GM12878 (cell line): ENCODE results near the gene ZNF888. TPM values are rescaled to one million over a fixed set of nuclear protein-coding genes. Genes with fewer than 3 reads are reported as not detected.

Source experiments
- ATAC-seq: fragments of 200-7000 bp; cut with Tn5 transposase; 3 replicates; pipeline ENCODE4 v1.9.1; 2020; ENCODE audit warnings: mild to moderate bottlenecking, moderate library complexity
- BruUV-seq: library from RNA; stranded (reverse); fragments of 400-500 nt; replicated peaks from 2 replicates; lab custom pipeline; 2021; lab: Mats Ljungman, UMichigan
- CTCF ChIA-PET: fragments of 300-600 bp; sonication (Branson Sonifier 250); formaldehyde crosslinking; extraction: SDS; loops from one replicate; lab custom pipeline; 2021; ENCODE audit warnings: inconsistent platforms; lab: Yijun Ruan, JAX
- POLR2A ChIA-PET: fragments of 350-600 bp; formaldehyde crosslinking; extraction: SDS; loops from one replicate; lab custom pipeline; 2021; ENCODE audit warnings: inconsistent platforms; lab: Charles Lee
- RAD21 ChIA-PET: fragments of 300-600 bp; sonication (Branson Sonifier 250); formaldehyde crosslinking; loops from one replicate; lab custom pipeline; 2023; ENCODE audit warnings: antibody characterized with exemption; ENCODE audit not compliant: unreplicated experiment; lab: Charles Lee
- SMC1A ChIA-PET: fragments of 300-600 bp; sonication (Branson Sonifier 250); formaldehyde crosslinking; loops from one replicate; lab custom pipeline; 2023; ENCODE audit not compliant: unreplicated experiment, uncharacterized antibody; lab: Charles Lee
- DNase-seq: peaks from one replicate; pipeline ENCODE4 v3.0.0-alpha.2; 2011; ENCODE audit warnings: low read depth, low spot score
- FAIRE-seq: peaks from 3 replicates; lab custom pipeline; 2011; peaks lifted over from hg19 to GRCh38; lab: Jason Lieb, UNC
- H2AFZ ChIP-seq: 2 replicates; pipeline ENCODE4 v1.6.0; 2011; ENCODE audit warnings: low read depth, low read length, control low read depth; ENCODE audit not compliant: control insufficient read depth
- H3K27ac ChIP-seq: 2 replicates; pipeline ENCODE4 v1.5.1; 2011; ENCODE audit warnings: control low read depth; ENCODE audit not compliant: control insufficient read depth, insufficient read depth
- H3K27me3 ChIP-seq, 2 experiments: replicated peaks in 1 of 2; 2 replicates each; pipeline versions ENCODE4 v1.6.0 to v1.6.1; 2011; ENCODE audit warnings: low read length in 1 of 2; ENCODE audit not compliant: control insufficient read depth in 2 of 2, insufficient read depth in 2 of 2
- H3K36me3 ChIP-seq, 2 experiments: 2 replicates each; pipeline ENCODE4 v1.5.1; 2011; ENCODE audit warnings: low read length in 1 of 2; ENCODE audit not compliant: control insufficient read depth in 2 of 2, insufficient read depth in 2 of 2
- H3K4me1 ChIP-seq: 2 replicates; pipeline ENCODE4 v1.6.1; 2011; ENCODE audit warnings: mild to moderate bottlenecking, low read length, moderate library complexity, mixed read lengths; ENCODE audit not compliant: control insufficient read depth, insufficient read depth
- H3K4me2 ChIP-seq: 2 replicates; pipeline ENCODE4 v1.6.0; 2011; ENCODE audit warnings: control low read depth; ENCODE audit not compliant: control insufficient read depth, insufficient read depth
- H3K4me3 ChIP-seq: fragments of 200-600 bp; sonication (generic); 2 replicates; pipeline ENCODE4 v1.5.1; 2016
- H3K79me2 ChIP-seq: 2 replicates; pipeline ENCODE4 v1.6.0; 2011; ENCODE audit warnings: low read length; ENCODE audit not compliant: control insufficient read depth, insufficient read depth
- H3K9ac ChIP-seq: 2 replicates; pipeline ENCODE4 v1.8.0; 2011; ENCODE audit warnings: low read length, control low read depth, mixed read lengths; ENCODE audit not compliant: control insufficient read depth, insufficient read depth
- H3K9me3 ChIP-seq: replicated peaks from 3 replicates; pipeline ENCODE4 v1.5.1; 2011; ENCODE audit warnings: mild to moderate bottlenecking, low read length; ENCODE audit not compliant: control insufficient read depth, insufficient read depth
- H4K20me1 ChIP-seq: 2 replicates; pipeline ENCODE4 v1.6.0; 2011; ENCODE audit not compliant: control insufficient read depth, insufficient read depth
- BHLHE40 ChIP-seq, 2 experiments: fragments of 450-650 bp in 1 of 2; IDR thresholded peaks; 2 replicates each; pipeline ENCODE4 v1.6.1; 2011 to 2017; ENCODE audit warnings: low read depth in 2 of 2, borderline replicate concordance in 1 of 2, improper control_type of control experiment in 1 of 2, low read length in 1 of 2, mild to moderate bottlenecking in 1 of 2
- EED ChIP-seq: sonication (generic); IDR thresholded peaks from 2 replicates; pipeline ENCODE4 v1.6.1; 2016; ENCODE audit warnings: antibody characterized with exemption, low read depth
- ESRRA ChIP-seq: IDR thresholded peaks from 2 replicates; pipeline ENCODE4 v1.6.1; 2012; ENCODE audit warnings: mild to moderate bottlenecking, low read length, improper control_type of control experiment
- HDAC2 ChIP-seq: fragments of 200-600 bp; sonication (generic); IDR thresholded peaks from 2 replicates; pipeline ENCODE4 v1.6.1; 2017
- NFXL1 ChIP-seq: fragments of 450-650 bp; IDR thresholded peaks from 2 replicates; pipeline ENCODE4 v1.6.1; 2017; ENCODE audit warnings: antibody characterized with exemption, mild to moderate bottlenecking, borderline replicate concordance
- NFYB ChIP-seq: IDR thresholded peaks from 2 replicates; pipeline ENCODE4 v1.6.1; 2011; ENCODE audit warnings: low read depth, mild to moderate bottlenecking, low read length, improper control_type of control experiment, moderate library complexity; ENCODE audit not compliant: insufficient read depth
- PAX5 ChIP-seq: IDR thresholded peaks from 2 replicates; pipeline ENCODE4 v1.6.1; 2011; ENCODE audit warnings: low read depth, low read length, borderline replicate concordance
- PRDM15 ChIP-seq: fragments of 450-650 bp; formaldehyde crosslinking; IDR thresholded peaks from 2 replicates; pipeline ENCODE4 v1.4.0; 2020; ENCODE audit warnings: mild to moderate bottlenecking, moderate library complexity
- RCOR1 ChIP-seq: conservative IDR thresholded peaks from 2 replicates; pipeline ENCODE4 v1.6.1; 2012; ENCODE audit warnings: low read depth, low read length, improper control_type of control experiment
- SPI1 ChIP-seq: IDR thresholded peaks from 2 replicates; pipeline ENCODE4 v1.6.1; 2011; ENCODE audit warnings: low read depth, mild to moderate bottlenecking, low read length, moderate library complexity, borderline replicate concordance; ENCODE audit not compliant: insufficient read depth
- WGBS: methylation state at CpG from one replicate; pipeline ENCODE4 v1.1.6; 2016; ENCODE audit warnings: low lambda C conversion rate; ENCODE audit not compliant: insufficient replicate concordance, insufficient coverage; ENCODE audit errors: missing lambda C conversion rate; 5-methylcytosine and 5-hydroxymethylcytosine counted together
- in situ Hi-C: fragments of 300-500 bp; cut with MboI; formaldehyde crosslinking; loops from 9 replicates; pipeline ENCODE4 v1.14.3; 2018; ENCODE audit warnings: mixed read lengths
- intact Hi-C: fragments of 100-400 bp; cut with micrococcal nuclease; formaldehyde crosslinking; loops from one replicate; pipeline ENCODE4 v1.14.2; 2022; ENCODE audit not compliant: unreplicated experiment
- polyA plus RNA-seq, 11 experiments: library from polyadenylated mRNA; depleted of rRNA in 4 of 11; unstranded in 6 of 11; stranded (reverse) in 5 of 11; fragments of >200 nt; fragmentation: Nextera tagmentation in 4 of 11; fragmentation: Illumina TruSeq in 1 of 11; extraction: Ambion mirVana in 4 of 11; extraction: Trizol in 1 of 11; gene quantifications; 1 replicate in 1 of 11; 2 replicates in 10 of 11; pipeline versions ENCODE4 v1.2.1 to v1.2.3, GENCODE V29; 2011 to 2016; ENCODE audit warnings: inconsistent platforms in 2 of 11, missing spikeins in 2 of 11, low read depth in 1 of 11
- total RNA-seq, 4 experiments: library from RNA; depleted of rRNA in 3 of 4; stranded (reverse); fragments of >200 nt in 3 of 4; fragmentation: Illumina TruSeq in 1 of 4; extraction: Trizol in 1 of 4; gene quantifications; 2 replicates each; pipeline versions ENCODE4 v1.2.1 to v1.2.3, GENCODE V29; 2013 to 2021
- TF ChIP-seq, protein P1 (sequence below): fragments of 450-650 bp; IDR thresholded peaks from 2 replicates; pipeline ENCODE4 v1.6.1; 2017; ENCODE audit warnings: mild to moderate bottlenecking, moderate library complexity
- TF ChIP-seq, protein P2 (sequence below): fragments of 450-650 bp; IDR thresholded peaks from 2 replicates; pipeline ENCODE4 v1.6.1; 2017; ENCODE audit warnings: low read depth, mild to moderate bottlenecking, moderate library complexity
- TF ChIP-seq, protein P3 (sequence below): IDR thresholded peaks from 2 replicates; pipeline ENCODE4 v1.6.1; 2011; ENCODE audit warnings: mild to moderate bottlenecking, low read depth, low read length, moderate library complexity; ENCODE audit not compliant: insufficient replicate concordance

The ZNF888 gene
- total and polyA plus RNA-seq, 10 of the 15 experiments (the other 5 are each of a cell fraction or from before 2014, with no cell fraction given) = 0.26 to 4.3 (median 2.7) TPM

DNA sequence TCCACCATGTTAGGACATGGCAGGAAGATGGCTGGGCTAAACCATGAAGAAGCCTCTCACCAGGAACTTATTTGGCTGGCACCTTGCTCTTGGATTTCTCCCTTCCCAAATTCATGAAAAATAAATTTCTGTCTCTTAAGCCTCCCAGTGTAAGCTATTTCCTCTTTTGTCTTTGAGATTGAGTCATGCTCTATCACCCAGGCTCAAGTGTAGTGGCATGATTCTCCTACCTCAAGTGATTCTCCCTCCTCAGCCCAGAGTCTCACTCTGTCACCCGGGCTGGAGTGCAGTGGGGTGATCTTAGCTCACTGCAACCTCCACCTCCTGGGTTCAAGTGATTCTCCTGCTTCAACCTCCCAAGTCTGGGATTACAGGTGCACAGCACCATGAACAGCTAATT lies 12.6 kb downstream of the ZNF888 start:
- H3K9ac ChIP-seq = no peak overlapping the region
- RAD21 ChIA-PET = no interaction called here
- POLR2A ChIA-PET = no interaction called here
- no TSS peak for BruUV-seq
- 100% methylated on average over 1 of the region's 1 CpG for WGBS
- H3K4me3 ChIP-seq = no peak overlapping the region
- H3K27me3 ChIP-seq = no peaks in the 10 kb centered on the region
- H3K79me2 ChIP-seq = no peaks in the 10 kb centered on the region
- H4K20me1 ChIP-seq = no peaks in the 10 kb centered on the region
- H3K4me2 ChIP-seq = no peak overlapping the region
- CTCF ChIA-PET = interaction anchor here (1.3 kb wide), 1 partner anchor 16 kb away, joined by 3 read pairs; no protein-coding TSS in a partner anchor
- DNase-seq = no peak
- H3K4me1 ChIP-seq = no peaks in the 10 kb centered on the region
- peaks cover 9% of the 10 kb centered on the region; the same call in 2 of the 3 replicates for H3K9me3 ChIP-seq
- no peak for ATAC-seq
- SMC1A ChIA-PET = interaction anchor here (1.3 kb wide), 1 partner anchor 11 kb away, joined by 5 read pairs; no protein-coding TSS in a partner anchor
- no peak overlapping the region for H2AFZ ChIP-seq
- in situ Hi-C loops (no loop called here), intact Hi-C loops (no loop called here)
- no peak for FAIRE-seq
- peaks cover 0 to 9% of the 10 kb centered on the region in 2 experiments; a peak in 1 of 4 replicates for H3K36me3 ChIP-seq
- H3K27ac ChIP-seq = no peak overlapping the region
- TF ChIP-seq ESRRA (no peak), RCOR1 (no peak), BHLHE40 (IDR thresholded peaks at IDR 0.05; ENCODE audit: borderline replicate concordance in 1 of 2, low read depth in 2 of 2, low read length in 1 of 2) (no peak), SPI1 (no peak), PAX5 (no peak), NFXL1 (no peak), EED (no peak), PRDM15 (no peak), NFYB (no peak), HDAC2 (no peak)
- TF ChIP-seq, protein P1, sequence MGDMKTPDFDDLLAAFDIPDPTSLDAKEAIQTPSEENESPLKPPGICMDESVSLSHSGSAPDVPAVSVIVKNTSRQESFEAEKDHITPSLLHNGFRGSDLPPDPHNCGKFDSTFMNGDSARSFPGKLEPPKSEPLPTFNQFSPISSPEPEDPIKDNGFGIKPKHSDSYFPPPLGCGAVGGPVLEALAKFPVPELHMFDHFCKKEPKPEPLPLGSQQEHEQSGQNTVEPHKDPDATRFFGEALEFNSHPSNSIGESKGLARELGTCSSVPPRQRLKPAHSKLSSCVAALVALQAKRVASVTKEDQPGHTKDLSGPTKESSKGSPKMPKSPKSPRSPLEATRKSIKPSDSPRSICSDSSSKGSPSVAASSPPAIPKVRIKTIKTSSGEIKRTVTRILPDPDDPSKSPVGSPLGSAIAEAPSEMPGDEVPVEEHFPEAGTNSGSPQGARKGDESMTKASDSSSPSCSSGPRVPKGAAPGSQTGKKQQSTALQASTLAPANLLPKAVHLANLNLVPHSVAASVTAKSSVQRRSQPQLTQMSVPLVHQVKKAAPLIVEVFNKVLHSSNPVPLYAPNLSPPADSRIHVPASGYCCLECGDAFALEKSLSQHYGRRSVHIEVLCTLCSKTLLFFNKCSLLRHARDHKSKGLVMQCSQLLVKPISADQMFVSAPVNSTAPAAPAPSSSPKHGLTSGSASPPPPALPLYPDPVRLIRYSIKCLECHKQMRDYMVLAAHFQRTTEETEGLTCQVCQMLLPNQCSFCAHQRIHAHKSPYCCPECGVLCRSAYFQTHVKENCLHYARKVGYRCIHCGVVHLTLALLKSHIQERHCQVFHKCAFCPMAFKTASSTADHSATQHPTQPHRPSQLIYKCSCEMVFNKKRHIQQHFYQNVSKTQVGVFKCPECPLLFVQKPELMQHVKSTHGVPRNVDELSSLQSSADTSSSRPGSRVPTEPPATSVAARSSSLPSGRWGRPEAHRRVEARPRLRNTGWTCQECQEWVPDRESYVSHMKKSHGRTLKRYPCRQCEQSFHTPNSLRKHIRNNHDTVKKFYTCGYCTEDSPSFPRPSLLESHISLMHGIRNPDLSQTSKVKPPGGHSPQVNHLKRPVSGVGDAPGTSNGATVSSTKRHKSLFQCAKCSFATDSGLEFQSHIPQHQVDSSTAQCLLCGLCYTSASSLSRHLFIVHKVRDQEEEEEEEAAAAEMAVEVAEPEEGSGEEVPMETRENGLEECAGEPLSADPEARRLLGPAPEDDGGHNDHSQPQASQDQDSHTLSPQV = no peak
- TF ChIP-seq, protein P2, sequence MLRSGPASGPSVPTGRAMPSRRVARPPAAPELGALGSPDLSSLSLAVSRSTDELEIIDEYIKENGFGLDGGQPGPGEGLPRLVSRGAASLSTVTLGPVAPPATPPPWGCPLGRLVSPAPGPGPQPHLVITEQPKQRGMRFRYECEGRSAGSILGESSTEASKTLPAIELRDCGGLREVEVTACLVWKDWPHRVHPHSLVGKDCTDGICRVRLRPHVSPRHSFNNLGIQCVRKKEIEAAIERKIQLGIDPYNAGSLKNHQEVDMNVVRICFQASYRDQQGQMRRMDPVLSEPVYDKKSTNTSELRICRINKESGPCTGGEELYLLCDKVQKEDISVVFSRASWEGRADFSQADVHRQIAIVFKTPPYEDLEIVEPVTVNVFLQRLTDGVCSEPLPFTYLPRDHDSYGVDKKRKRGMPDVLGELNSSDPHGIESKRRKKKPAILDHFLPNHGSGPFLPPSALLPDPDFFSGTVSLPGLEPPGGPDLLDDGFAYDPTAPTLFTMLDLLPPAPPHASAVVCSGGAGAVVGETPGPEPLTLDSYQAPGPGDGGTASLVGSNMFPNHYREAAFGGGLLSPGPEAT = no peak
- TF ChIP-seq, protein P3, sequence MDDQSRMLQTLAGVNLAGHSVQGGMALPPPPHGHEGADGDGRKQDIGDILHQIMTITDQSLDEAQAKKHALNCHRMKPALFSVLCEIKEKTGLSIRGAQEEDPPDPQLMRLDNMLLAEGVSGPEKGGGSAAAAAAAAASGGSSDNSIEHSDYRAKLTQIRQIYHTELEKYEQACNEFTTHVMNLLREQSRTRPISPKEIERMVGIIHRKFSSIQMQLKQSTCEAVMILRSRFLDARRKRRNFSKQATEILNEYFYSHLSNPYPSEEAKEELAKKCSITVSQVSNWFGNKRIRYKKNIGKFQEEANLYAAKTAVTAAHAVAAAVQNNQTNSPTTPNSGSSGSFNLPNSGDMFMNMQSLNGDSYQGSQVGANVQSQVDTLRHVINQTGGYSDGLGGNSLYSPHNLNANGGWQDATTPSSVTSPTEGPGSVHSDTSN = no peak
